HG02623 (cell line): Measurements from ENCODE around the gene BRINP1.
"Not testable (repeated sequence)": the region's sequence is repeated elsewhere in the genome, so short reads cannot be mapped to it uniquely, and the experiment has no call there.

ENCODE experiments used
- ATAC-seq: cut with Tn5 transposase; IDR thresholded peaks from one replicate; pipeline ENCODE4 v1.9.1; 2021; ENCODE audit warnings: moderate library complexity; ENCODE audit not compliant: unreplicated experiment

Gene BRINP1

DNA sequence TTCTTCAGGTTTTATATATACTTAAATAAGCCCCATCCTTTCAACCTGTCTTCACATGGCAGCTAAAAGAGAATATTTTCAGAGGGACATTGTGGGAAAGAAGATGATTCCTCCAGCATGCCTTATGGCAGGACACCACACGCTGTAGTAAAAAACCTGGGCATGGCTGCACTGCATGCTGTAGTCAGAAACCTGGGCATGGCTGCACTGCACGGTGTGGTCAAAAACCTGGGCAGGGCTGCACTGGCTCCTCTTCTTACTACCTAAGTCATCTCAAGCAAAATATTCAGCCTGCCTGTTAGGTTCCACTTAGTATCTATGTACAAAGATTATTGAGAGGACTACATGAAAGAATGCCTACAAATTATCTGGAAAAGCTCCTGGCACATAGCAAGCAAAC lies 153.6 kb downstream of the BRINP1 start:
- no peak for ATAC-seq

DNA sequence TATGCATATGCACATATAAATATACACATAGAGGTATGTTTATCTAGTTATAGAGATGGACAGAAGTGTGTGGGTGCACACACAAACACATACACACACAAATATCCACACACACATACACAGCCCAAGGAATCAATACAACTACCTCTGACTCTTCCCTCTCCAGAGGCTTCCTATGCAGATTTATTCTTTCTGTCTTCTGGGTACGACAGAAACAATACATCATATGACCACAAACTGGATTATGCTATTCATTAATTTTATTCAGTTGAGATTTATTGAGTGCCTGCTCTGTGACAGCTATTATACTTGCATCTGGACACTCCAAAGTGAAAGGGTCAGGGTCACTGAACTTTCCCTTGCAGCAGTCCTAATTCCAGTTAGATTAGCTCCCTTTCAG lies 155.8 kb downstream of the BRINP1 start:
- ATAC-seq = no peak

DNA sequence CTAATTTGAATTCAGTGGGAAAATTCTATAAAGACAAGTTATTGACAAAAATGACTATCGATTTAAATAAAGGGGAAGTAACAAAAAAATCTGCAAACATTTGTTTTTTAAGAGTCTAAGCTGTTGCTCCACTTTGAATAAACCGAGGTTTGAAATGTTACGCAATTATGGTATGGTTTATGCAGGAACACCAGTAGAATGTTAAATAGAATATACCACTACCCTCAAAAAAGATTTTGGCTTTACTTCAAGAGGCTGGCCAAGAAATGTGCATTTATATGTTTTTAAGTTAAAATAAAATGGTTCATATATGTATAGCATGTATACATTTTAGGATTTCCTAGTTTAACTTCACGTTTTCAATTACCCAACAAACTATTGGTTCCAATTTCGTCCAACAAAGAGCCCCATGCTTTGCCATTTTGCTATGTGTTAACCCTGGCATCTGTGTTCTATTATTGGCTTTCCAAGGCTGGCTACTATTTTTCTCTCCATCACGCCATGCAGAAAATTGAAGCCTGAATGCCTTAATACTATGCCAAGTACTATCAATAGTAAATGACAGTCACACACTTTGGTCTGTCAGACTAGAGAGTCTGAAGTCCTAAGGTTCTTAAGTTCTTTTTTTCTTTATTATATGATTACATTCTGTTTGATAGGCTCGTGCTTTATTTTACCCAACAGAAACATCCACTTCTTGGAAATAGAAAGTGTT lies 171.2 kb downstream of the BRINP1 start:
- no peak for ATAC-seq

DNA sequence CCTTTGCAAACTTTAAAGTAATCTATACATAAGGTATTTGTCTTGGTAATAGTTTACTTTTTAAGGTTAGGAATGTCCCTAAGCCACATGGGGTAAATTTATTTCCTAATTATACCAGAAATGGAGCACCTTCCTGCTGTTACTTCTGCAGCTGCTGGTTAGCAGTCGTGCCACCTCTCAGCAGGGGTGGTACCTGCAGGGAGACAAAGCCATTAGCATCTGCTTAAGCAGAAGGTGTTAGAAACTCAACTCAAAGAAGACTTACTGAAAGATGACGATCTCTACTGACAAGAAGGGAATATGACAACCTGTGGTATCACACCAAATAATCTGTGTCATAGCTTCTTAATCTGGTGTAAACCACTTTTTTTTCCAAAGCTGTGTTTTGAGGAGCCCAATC lies 173.7 kb downstream of the BRINP1 start:
- no peak for ATAC-seq

DNA sequence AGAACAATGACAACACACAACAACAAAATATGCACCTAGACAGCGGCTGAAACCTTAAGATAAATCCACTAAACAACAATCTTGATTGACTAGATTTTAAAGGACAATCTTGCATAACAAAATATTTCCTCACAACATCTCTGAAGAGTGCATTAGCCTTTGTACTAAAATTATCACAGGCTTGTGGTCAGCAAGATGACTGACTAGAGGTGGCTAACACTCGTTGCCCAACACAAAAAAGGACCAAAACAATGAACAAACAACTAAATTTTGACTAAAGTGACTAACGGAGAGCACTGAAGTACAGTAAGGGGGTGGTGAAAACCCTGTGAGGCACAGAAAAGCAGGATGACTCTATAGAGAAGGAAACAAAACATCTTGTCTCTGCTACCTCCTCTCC lies 183.9 kb downstream of the BRINP1 start:
- no peak for ATAC-seq

DNA sequence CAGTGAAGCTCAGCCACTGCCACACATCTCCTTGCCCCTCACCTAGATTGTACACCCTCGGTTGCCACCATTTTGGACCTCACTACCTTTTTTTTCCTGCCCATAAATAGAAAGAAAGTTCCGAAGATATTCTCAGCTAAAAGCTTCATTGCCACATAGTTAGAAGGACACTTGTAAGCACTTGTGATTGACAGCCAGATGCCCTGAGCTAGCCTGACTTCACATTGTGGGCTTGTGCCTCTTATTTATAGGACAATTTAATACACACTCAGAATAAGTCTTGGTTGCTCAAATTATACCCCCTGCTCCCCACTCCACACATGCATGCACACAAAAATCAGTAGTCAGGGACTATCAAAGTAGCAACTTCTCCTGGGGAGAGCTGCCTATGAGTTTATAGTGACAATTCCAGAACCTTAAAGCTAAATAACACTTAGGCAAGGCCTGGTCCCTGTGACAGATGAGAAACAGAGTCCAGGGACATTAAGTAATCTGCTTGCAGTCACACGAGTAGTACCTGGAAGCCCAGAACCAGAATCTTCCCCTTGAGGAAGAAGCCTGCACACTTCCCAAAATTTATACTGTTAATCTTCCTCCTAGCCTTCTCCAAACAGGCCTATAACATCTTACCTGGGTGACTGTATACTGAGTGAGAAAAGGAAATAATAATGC lies 184.8 kb downstream of the BRINP1 start:
- no peak for ATAC-seq

DNA sequence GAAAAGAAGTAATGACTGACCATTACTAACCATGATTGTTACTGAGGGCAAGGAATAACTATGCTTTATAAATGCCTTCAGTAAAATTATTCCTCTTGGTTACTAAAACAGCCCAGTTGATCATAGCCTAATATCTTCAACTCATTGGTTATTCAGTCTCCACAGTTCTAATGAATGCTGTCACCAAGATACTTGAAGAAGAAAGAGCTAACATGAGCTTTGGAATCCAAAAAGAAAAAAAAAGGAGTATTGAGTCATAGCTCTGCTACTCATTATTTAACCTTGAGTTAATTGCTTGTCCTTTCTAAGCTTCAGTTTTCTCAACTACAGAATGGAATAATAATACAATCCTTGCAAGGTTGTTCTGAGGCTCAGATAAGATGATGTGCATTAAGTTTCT lies 187.7 kb downstream of the BRINP1 start:
- no peak for ATAC-seq

DNA sequence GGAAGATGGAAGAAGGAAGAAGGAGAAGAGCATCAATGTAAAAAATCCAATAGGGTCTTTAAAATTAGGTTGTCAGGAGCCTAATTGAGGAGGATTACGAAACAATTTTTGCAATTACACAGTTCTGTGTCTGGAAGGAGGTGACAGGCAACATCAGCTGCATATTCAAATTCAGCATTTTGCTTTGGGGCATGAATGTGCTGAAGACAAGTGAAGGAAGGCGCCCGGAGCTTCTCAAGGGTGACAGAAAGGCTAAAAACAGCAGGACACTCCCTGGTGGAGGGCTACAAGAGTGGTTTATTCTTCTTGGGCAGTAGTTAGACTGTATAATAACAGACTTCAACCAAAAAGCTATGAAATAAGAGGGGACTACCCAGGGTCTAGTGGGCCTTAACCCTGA lies 188.3 kb downstream of the BRINP1 start:
- ATAC-seq = no peak

DNA sequence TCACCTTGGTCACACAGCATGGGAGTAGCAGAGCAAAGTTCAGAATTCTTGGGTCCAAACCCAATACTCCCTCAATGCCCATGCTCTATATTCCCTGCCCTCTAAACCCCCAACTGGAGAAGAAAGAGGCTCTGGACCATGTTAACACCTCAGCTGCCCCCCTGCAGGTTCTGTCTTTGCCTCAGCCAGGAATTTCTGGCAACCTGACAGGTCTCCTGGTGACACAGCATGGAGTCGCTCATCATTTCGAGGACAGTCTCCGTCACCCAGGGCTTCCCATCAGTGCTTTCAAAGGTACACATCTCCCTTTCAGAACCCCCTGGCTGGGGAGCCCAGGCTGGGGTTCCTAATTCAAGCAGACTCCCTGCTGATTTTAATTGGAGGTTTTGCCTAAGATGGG lies 189.5 kb downstream of the BRINP1 start:
- ATAC-seq = no peak

DNA sequence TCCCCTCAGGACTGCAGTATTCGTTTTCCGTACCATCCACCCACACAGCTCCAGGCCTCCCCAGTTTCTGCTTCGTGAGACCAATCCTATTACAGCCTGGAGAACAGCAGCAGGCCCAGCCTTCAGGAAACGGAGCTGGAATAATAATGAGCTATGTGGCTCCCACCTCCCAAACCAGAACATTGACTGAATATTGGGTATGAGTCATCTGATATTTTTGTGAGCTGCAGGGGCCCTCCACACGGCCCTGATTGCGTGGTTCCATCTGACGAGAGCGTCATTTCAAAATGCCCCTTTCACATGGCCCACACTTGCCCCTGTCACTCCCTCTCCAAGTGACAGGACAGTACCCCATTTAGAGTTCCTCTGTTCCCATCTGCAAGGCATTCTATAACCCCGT lies 192.0 kb downstream of the BRINP1 start:
- no peak for ATAC-seq

DNA sequence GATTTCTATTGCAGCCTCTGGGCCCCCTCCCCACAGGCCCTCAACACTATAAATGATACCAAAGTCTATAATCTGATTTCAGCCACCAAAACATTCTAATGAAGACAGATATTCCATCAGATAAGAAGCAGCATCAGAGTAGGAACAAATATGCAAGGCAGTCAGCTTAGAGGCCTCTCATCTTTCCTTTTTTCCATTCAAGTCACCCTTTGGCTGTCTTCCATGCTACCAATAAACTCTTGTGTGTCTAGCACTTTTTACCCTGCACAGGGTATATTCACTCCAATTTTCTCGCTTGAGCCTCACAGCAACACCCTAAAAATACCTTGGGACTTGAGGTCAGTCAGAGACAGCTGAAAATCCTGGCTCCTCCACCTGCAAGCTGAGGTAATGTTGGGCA lies 193.7 kb downstream of the BRINP1 start:
- no peak for ATAC-seq

DNA sequence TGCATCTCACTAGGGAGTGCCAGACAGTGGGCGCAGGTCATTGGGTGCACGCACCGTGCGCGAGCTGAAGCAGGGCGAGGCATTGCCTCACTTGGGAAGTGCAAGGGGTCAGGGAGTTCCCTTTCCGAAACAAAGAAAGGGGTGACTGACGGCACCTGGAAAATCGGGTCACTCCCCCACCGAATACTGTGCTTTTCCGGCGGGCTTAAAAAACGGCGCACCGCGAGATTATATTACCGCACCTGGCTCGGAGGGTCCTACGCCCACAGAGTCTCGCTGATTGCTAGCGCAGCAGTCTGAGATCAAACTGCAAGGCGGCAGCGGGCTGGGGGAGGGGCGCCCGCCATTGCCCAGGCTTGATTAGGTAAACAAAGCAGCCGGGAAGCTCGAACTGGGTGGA lies 200.0 kb downstream of the BRINP1 start:
- ATAC-seq = not testable (repeated sequence)

DNA sequence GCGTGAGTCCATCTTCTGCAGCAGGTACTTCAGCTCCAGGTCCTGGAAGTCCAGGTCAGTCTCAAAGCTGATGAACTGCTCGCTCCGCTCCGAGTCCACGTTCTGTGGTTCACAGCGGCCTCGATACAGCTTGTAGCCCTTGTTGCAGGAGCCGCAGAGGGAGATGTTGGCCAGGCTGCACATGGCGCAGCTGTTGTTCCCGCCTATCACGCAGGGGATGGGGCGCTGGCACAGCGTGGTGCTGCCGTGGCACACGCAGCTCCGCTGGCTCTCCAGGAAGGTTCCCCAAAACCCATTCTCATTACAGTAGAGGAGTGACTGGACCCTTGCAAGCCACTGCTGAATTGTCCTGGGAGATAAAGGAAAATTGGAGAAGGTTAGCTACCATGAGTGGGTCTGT lies 201.4 kb downstream of the BRINP1 start:
- ATAC-seq = no peak

DNA sequence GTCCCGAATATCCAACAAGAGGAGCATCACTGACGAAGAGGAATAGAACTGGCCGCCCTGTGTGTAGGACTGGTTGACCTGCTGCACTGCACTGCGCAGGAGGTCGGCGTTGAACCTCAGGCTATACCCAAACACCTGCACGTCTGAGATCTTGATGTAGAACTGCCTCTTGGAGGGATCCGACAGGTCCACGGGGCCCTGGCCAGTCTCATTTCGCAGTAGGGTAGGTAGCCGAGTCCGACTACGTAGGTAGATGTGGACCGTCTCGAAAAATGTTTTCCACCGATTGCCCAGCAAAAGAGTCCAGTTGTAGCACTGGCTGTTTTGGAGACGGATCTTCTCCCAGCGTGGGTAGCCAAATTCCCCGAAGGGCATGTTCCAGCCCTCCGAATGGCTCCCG lies 202.0 kb downstream of the BRINP1 start:
- ATAC-seq = no peak

DNA sequence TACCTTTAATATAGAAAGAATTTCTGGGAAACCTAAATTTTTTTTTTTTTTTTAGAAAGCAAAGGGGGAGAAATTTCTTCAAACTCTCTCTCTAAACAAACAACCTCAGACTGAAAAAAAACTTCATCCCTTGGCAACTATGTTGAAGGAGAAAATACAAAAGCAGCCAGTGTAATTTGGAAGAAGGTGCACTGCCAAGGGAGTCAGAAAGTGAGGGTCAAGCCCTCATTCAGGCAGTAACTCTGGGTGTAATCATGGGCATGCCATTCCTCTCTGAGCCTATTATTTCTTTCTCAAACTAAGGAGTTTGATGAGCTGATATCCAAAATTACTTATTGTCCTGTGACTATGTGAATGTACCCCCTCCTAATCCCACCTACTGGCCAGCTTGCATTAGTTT lies 203.1 kb downstream of the BRINP1 start:
- no peak for ATAC-seq

DNA sequence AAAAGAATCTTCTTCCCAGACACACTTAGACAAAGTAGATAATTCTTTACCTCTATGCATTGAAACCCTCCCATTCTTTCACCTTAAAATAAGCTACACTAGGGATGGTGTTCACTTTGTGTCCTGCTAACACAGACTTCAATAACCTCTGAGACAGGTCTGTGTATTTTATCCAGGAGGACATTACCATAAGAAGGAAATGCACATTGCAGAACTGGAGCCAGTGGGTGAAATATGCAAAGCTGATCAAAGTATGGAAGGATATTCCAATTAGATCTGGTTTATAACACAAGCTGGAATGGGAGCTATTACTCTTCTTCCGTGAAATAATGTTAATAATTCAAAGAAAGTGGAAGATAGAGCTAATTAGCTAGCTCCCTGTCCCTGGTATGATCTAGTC lies 204.1 kb downstream of the BRINP1 start:
- no peak for ATAC-seq

DNA sequence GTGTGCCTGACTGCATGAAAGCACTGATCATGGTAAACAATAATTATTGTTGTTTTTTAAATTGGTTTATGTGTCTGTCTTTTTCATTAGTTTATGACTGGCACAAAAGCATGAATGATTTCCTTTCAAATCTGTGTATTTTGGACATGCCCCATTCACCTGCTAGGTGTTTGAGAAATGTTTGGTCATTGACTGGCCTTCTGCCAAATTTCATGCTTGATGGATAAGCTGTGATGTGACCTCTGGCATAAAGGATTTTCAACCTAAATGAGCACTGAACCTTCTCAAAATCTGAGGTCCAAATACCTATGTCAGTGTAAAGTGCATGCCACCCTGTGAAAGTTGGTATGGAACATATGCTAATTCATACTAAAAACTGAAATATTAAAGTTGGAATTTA lies 204.5 kb downstream of the BRINP1 start:
- ATAC-seq = no peak

DNA sequence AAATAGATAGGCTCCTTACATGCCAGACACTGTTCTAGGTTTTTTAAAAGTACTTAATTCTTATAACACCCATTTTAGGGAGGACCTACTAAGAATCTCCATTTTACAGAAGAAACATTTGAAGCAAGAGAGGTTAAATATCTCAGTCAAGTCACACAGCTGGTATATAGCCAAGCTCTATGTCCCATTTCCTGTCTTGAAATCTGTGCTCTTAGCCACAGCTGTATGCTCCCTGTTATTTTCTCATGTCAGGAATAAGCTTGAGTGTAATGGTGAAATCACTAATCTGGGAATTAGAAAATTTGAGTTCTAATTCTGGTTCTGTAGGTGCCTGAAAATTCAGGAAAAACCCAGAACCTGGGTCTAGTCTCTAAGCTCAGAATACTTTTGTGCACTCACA lies 208.7 kb downstream of the BRINP1 start:
- ATAC-seq = no peak

DNA sequence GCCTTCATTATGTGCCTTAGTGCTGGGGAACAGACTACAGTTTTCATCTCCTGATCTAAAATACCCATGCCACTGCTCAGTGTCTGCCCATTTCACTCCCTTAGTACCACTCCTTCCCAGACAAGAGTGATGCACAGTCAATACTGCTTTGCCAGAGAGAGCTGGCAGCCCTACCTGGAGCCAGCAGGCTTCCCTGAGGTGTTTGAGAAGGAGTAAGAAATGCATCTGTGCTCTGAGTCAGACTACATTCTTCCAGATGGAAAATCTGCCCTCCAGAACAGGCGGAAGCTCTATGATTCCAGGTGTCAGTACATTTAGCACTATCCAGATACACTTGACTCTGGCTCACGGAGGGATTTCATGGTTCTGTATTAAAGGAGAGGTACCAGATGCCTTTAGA lies 209.8 kb downstream of the BRINP1 start:
- no peak for ATAC-seq

DNA sequence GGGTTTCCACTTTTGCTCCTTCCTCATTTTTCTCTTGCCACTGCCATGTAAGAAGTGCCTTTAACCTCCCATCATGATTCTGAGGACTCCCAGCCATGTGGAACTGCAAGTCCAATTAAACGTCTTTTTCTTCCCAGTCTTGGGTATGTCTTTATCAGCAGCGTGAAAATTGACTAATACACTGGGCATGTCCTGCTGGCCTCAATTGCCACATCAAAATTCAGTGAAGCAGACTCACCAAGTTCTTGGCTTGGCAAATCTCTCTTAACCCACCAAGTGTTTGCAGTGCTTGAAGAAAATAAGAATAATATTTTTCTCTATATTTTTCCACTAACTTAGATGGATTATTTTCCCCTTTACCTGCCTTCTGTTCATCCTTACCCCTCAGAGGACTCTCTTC lies 212.0 kb downstream of the BRINP1 start:
- no peak for ATAC-seq

DNA sequence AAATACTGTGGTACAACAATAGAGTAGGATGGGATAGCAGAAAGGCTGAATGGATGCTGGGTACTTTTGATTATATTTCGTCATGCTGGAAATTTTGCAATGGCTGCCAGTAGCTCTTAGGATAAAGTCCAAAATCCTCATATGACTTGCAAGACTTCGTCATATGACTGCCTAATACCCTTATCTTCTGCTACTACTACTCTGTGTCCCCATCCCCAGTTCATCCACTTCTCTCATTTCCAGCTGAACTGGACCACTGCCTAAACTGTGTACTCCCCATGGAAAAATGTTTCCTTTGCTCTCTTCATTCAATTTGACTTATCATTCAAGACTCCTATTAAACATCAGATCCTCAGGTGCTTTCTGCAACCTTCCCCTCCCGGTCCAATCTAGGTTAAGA lies 212.9 kb downstream of the BRINP1 start:
- no peak for ATAC-seq

DNA sequence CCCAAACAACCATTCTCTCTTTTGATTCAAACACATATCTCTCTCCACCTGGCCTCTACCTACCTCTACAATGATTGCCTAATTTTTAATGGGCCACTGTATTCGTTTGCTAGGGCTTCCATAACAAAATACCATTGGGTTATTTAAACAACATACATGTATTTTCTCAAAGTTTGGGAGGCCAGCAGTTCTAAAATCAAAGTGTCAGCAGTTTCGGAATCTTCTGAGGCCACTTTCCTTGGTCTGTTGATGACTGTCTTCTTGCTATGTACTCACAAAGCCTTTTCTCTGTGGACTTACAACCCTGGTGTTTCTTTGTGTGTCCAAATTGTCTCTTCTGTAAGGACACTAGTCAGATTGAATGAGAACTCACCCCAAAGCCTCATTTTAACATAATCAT lies 214.7 kb downstream of the BRINP1 start:
- ATAC-seq = no peak

DNA sequence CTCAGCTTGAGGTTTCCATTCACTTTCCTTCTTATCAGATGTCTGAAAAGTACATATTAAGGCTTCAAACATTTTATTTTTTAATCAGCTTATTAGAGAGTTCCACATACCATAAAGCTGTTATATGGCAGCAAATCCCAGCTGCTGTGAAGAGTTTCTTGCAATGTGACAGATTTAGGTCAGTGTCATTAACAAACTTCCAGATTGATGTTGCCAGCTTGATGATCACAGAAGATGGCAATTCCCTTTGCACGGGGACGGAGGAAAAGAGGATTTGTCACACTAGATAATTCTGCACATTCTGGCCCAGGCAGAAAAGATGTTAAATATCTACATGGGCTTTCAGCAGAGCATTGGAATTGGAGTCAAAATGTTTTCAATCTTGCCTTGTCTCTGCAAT lies 215.8 kb downstream of the BRINP1 start:
- ATAC-seq = no peak
